ENCODE data around the gene PEMT.

Gene PEMT

GRCh38 chr17:17553217-17554195 lies 38.0 kb downstream of the PEMT start:
- no peak for DNase-seq

GRCh38 chr17:17552351-17553216 lies 38.9 kb downstream of the PEMT start:
- no peak for DNase-seq

GRCh38 chr17:17551361-17551760 lies 40.1 kb downstream of the PEMT start:
- DNase-seq, result peak; percentile 45

GRCh38 chr17:17549732-17550366 lies 41.7 kb downstream of the PEMT start:
- no peak for DNase-seq

DNA sequence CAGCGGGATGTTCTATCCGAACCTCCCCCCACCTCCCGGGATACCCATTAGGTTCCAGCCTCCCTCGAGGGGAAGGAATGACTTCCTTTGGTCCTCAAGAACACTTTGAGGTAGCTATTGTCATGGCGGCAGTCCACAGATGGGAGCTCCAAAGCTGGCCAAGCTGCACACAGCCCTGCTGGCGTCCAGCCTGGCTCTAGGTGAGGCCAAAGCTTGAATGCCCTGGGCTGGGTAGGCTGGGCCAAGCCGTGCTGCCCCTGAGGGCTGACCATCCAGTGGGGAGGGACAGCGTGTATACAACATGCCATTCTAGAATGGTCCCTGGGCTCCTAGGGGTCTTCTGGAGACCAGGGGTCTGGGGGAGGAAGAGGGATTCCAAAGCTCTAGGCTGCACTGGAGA lies 43.5 kb downstream of the PEMT start:
- no peak for DNase-seq

DNA sequence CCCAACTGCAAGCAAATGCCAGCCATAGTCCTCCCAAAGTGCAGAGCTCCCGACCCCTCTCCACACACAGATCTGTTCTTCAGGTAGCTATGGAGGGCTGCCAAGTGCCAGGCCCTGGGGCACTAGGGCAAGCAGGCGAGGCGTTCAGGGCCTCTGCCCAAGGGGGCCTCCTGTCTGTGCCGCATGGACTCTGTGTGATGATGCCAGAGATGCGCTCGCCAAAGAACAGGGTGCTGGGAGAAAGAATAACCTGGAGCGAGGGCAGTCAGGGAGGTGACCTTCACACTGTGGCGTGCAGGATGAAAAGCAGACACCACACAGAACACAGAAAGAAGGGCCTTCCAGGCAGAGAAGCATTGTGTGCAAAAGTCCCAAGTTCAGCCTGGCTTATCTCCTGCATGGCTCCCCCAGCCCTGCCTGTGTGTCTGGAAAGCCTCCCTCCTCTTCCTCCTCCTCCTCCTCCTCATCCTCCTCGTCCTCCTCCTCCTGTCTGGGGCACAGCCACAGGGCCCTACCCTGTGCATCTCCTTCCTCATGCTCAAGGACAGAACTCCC lies 44.2 kb downstream of the PEMT start:
- no peak for DNase-seq

GRCh38 chr17:17546399-17547185 lies 44.9 kb downstream of the PEMT start:
- DNase-seq, result peak; percentile 50

DNA sequence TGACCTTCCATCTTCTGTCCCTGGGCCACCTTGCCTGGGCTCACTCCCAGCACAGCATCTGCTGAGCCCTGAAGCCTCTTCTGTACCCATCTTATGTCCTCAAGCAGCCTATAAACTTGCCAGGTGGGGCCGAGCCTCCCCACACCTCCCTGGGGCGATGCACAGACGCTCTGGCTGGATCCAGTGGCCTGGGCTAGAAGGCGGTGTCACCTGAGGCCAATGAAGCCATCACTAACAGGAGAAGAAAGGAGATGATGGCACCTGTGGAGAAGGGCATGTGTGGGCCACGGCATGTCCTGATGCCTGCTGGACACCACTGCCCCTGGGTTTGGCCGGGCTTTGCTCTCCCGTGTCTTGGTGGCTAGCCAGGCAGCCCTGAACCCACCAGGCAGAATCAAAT lies 45.5 kb downstream of the PEMT start:
- DNase-seq, result peak; percentile 50

DNA sequence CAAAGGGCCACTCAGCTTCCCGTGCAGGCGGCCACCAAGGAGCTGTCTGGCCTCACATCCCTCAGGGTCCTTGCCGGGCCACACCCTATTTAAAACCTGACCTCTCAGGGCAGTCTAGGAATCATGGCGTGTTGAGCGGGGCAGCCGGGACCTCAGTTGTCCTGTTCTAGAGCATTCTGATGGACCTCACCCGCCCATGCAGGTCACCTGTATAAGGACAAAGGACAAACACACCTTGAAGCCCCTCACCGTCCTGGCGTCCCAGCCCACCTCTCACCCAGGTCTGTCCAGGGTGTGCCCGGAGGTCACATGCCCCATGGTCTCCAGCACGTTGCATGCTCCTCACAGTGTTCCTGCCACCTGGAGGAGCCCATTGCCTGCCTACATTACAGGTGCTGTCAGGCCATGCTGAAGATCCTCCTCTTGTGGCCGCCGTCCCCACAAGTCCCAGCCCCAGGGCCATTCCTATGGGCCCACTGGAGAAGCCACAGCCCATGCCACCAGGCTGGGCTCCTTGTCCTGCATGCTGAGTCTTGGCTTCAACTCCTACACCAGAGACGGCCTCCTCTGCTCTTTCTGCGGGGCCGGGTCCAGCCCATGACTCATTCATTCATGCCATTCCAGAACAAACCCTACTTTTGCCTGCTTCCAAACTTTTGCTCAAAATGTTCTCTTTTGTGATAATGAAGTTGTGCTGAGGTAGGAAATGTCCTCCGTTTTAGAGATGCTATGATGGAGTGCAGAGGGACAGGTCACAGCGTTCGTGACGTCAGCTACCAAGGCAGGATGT lies 46.3 kb downstream of the PEMT start:
- DNase-seq, result no peak

DNA sequence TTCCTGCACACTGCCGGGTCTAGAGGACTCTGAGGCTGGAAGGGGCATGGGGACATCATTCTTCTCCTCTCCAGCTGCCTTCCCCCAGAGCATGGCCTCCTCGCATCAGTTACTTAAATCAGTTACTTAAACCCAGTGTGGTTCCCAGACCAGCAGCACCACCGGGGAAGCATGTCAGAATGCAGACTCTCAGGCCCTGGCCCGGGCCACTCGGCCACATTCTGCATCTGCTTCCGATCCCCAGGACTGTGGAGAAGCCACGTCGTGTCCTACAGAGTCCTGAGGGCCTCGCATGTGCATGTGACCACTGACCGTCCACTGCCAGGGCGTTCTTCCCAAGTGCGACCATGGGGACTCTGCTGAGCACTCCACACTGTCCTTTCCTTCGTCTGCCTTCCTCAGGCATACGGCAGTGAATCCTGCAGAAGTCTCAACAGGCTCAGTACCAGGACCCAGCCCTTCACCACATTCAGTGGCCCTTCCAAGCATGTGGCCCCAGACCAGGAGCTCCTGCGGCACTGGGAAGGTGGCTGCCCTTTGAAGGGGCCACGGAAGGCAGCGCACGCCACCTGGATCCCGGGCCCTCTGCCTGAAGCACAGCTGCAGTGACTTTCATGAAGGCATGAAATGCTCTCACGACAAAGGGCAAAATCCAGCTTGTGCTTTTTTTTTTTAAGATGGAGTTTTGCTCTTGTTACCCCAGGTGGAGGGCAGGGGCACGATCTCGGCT lies 48.4 kb downstream of the PEMT start:
- DNase-seq, result no peak

- DNase-seq, result no peak
Measured at GRCh38 chr17:17541640-17542001, 49.9 kb downstream of the PEMT start.

- DNase-seq, result no peak
Measured at GRCh38 chr17:17540935-17541639, 50.4 kb downstream of the PEMT start.

DNA sequence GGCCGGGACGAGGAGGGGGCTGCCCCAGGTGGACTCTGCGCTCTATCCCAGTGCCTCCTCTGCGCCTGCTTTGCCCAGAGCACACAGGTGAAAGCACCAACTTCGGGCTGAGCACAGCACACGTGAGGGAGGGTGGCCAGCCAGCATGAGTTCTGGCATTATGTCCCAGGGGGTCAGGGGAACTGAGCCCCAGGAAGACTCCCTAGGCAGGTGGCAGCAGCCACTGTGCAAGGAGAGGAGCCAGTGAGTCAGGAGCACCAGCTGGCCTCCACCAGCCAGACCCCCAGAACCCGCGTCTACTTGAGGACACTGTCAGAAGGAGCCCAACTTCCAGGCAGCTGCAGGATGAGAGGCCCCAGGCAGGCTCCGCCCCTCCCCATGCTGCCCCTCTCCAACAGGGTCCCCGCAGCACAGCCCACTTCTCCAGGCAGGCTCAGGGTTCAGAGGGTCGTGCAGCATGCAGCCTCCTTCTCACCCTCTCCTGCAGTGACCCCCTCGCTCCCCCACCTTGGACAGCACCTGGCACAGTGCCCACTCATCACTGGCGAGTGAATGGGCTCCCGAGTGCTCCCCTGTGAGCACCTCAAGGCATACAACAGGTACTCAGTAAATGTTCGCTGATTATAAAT lies 51.1 kb downstream of the PEMT start:
- no peak for DNase-seq

DNA sequence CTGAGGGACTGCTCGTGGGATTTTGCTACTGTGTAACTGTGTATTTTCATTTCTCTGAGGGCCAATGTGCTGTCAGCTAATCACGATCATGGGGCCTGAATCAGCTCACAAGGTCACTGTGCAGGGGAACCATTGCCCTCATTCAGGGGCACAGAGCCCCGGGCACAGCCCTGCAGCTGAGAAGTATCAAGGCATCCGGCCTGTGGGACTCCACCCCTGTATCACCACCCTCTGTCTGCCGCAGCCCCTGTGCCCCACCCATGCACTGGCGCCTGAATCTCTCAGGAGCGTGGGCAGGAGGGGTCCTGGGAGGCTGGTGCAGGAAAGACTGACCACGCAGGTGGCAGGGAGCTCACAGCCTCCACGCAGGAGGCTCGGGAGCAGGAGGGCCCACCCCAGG lies 51.9 kb downstream of the PEMT start:
- DNase-seq, result no peak

DNA sequence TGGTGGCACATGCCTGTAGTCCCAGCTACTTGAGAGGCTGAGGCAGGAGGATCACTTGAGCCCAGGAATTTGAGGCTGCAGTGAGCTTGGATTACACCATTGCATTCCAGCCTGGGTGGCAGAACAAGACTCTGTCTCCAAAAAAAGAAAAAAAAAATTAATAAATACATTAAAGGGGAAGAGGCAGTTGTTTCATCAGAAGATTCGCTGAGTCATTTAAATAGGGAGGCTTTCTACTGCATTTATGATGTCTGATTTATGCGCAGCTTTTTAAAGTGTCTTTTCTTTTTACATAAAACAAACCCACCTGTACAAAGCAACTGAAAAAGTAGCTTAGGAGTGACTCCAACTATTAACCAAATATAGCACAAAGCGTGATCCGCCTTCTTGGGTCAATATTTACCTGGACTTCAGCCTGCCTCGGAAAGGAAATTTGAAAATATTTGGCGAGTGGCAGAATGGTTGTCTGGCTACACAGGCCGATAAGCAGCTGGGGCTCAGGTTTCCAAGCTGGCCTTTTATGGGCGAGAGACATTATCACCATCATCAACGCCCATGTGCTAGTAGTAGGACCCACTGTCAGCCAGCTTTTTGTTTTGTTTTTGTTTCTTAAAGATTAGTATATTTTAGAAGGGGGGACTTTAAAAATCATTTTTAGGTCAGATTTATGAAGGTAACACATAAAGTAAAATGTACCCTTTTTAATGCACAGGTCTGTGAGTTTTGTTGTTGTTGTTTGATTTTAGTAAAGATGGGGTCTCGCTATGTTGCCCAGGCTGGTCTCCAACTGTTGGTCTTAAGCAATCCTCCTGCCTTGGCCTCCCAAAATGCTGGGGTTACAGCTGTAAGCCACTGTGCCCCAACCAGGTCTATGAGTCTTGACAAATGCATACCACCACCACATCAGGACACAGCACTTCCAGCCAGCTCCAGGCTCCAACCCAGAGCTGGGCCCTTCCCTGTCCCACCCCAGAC lies 52.8 kb downstream of the PEMT start:
- peak; percentile 96 for DNase-seq

- DNase-seq, result peak; percentile 42
Measured at GRCh38 chr17:17537311-17538099, 54.0 kb downstream of the PEMT start.

GRCh38 chr17:17536702-17537101 lies 54.8 kb downstream of the PEMT start:
- peak; percentile 21 for DNase-seq
